Natural killer cell (primary cell): ENCODE data around the gene AP1M2. TPM values are rescaled to one million over a fixed set of nuclear protein-coding genes. Genes with fewer than 3 reads are reported as not detected.

Experiments used
- ATAC-seq, 3 donors: fragments of 150-1000 bp in 2 of 3; fragments of 200-7000 bp in 1 of 3; cut with Tn5 transposase; 1 replicate in 1 of 3; 2 replicates in 2 of 3; pipeline ENCODE4 v1.10.0; 2021; ENCODE audit warnings: mild to moderate bottlenecking in 2 of 3, moderate library complexity in 2 of 3
- DNase-seq, 2 donors: peaks; one replicate each; pipeline versions ENCODE4 v3.0.0 to v3.0.0-alpha.2; 2013 to 2021; ENCODE audit warnings: mixed read lengths in 1 of 2
- H3K27ac ChIP-seq: one replicate; pipeline ENCODE4 v1.5.1; 2013; ENCODE audit warnings: mild to moderate bottlenecking, low read length
- H3K27me3 ChIP-seq: one replicate; pipeline ENCODE4 v1.6.1; 2013; ENCODE audit warnings: low read length; ENCODE audit not compliant: control insufficient read depth, insufficient read depth
- H3K36me3 ChIP-seq: one replicate; pipeline ENCODE4 v1.6.1; 2013; ENCODE audit warnings: low read length; ENCODE audit not compliant: control insufficient read depth, insufficient read depth
- H3K4me1 ChIP-seq: one replicate; pipeline ENCODE4 v1.6.1; 2013; ENCODE audit warnings: low read length; ENCODE audit not compliant: control insufficient read depth, insufficient read depth
- H3K4me3 ChIP-seq: one replicate; pipeline ENCODE4 v1.5.1; 2013; ENCODE audit warnings: low read length
- H3K9me3 ChIP-seq: one replicate; pipeline ENCODE4 v1.6.1; 2013; ENCODE audit warnings: low read length; ENCODE audit not compliant: control insufficient read depth, insufficient read depth
- H3K27ac Mint-ChIP-seq, 2 donors: one replicate each; pipeline ENCODE4 v1.8.0; 2022; ENCODE audit warnings: mild to moderate bottlenecking in 2 of 2, mixed read lengths in 2 of 2, moderate library complexity in 1 of 2
- H3K27me3 Mint-ChIP-seq, 2 donors: one replicate each; pipeline ENCODE4 v1.8.0; 2022; ENCODE audit warnings: low read depth in 2 of 2, mixed read lengths in 2 of 2
- H3K36me3 Mint-ChIP-seq: one replicate; pipeline ENCODE4 v1.8.0; 2022; ENCODE audit warnings: mixed read lengths
- H3K4me1 Mint-ChIP-seq, 2 donors: one replicate each; pipeline ENCODE4 v1.8.0; 2022; ENCODE audit warnings: mixed read lengths in 2 of 2
- H3K4me3 Mint-ChIP-seq: one replicate; pipeline ENCODE4 v1.8.0; 2022; ENCODE audit warnings: mild to moderate bottlenecking, moderate library complexity, mixed read lengths
- H3K9me3 Mint-ChIP-seq, 2 donors: one replicate each; pipeline ENCODE4 v1.8.0; 2022; ENCODE audit warnings: mixed read lengths in 2 of 2
- WGBS: methylation state at CpG from one replicate; pipeline ENCODE4 v1.1.7; 2013; ENCODE audit warnings: missing lambda C conversion rate; ENCODE audit not compliant: insufficient coverage; 5-methylcytosine and 5-hydroxymethylcytosine counted together
- intact Hi-C: fragments of 100-400 bp; cut with micrococcal nuclease; formaldehyde crosslinking; loops from one replicate; pipeline ENCODE4 v1.14.2; 2022
- total RNA-seq, 4 donors: library from RNA; stranded (reverse); fragments of 120-200 nt in 1 of 4; gene quantifications; one replicate each; pipeline versions ENCODE4 v1.2.3 to v1.2.4, GENCODE V29; 2013 to 2022
- TF ChIP-seq, protein P1 (sequence below): fragments of 200-600 bp; IDR thresholded peaks from one replicate; pipeline ENCODE4 v1.8.0; 2022; ENCODE audit warnings: antibody characterized with exemption

The AP1M2 gene
- total RNA-seq, 3 donors from 2014 or later (not counting 1 experiment from before 2014, with no cell fraction given), result 1.3 TPM; not detected in 2

DNA sequence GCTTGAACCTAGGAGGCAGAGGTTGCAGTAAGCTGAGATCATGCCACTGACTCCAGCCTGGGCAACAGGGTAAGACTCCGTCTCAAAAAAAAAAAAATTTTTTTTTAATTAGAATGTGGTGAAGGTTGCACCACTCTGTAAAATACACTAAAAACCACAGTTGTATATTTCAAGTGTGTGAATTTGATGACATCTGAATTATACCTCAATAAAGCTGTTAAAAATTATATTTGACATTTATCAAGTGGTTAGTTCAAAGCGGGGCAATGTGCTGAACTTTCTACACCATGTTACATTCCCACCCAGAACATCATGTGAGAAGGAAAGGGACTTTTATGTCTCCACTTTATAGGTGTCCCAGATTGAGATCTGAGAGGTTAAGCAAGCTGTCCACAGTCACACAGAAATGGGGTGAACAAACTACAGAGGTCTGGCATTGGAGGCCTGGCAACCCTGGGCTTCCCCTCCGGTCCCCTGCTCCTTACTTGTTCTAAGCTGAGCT lies 63.9 kb downstream of the AP1M2 start:
- Histone ChIP-seq H3K4me3 (no peak overlapping the region), H3K27me3 (no peaks in the 10 kb centered on the region), H3K4me1 (peaks cover 65% of the 10 kb centered on the region), H3K36me3 (no peaks in the 10 kb centered on the region), H3K27ac (peak overlapping the region; percentile 92), H3K9me3 (no peaks in the 10 kb centered on the region)
- 36% methylated on average over 1 of the region's 3 CpGs for WGBS
- Mint-ChIP-seq H3K27ac (peak overlapping the region; percentile 86 to 91), H3K4me3 (peak overlapping the region; percentile 76), H3K27me3 (no peaks in the 10 kb centered on the region), H3K36me3 (no peaks in the 10 kb centered on the region), H3K9me3 (no peaks in the 10 kb centered on the region), H3K4me1 (peaks cover 41 to 42% of the 10 kb centered on the region in 2 donors)
- intact Hi-C loops, result loop anchor here (1.0 to 2.0 kb wide), 4 partner anchors 21 to 274 kb away; partner anchors contain the start of gene KRI1
- DNase-seq (peak; percentile 57 to 82), ATAC-seq (peak; percentile 65 to 88 (median 80))
- TF ChIP-seq, protein P1, sequence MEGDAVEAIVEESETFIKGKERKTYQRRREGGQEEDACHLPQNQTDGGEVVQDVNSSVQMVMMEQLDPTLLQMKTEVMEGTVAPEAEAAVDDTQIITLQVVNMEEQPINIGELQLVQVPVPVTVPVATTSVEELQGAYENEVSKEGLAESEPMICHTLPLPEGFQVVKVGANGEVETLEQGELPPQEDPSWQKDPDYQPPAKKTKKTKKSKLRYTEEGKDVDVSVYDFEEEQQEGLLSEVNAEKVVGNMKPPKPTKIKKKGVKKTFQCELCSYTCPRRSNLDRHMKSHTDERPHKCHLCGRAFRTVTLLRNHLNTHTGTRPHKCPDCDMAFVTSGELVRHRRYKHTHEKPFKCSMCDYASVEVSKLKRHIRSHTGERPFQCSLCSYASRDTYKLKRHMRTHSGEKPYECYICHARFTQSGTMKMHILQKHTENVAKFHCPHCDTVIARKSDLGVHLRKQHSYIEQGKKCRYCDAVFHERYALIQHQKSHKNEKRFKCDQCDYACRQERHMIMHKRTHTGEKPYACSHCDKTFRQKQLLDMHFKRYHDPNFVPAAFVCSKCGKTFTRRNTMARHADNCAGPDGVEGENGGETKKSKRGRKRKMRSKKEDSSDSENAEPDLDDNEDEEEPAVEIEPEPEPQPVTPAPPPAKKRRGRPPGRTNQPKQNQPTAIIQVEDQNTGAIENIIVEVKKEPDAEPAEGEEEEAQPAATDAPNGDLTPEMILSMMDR, result no peak

Other genes starting within 250 kb of the AP1M2 start
- 100 to 1,000 TPM; 189 to 224 (median 199) TPM for gene ICAM3, start 247.7 kb downstream of the AP1M2 start, total RNA-seq
- 100 to 1,000 TPM; 401 to 469 (median 454) TPM for gene TYK2, start 206.7 kb downstream of the AP1M2 start, total RNA-seq
- 100 to 1,000 TPM; 211 to 242 (median 223) TPM for gene CDC37, start 183.8 kb downstream of the AP1M2 start, total RNA-seq
- 10 to 100 TPM; 34.2 to 46.2 (median 44.9) TPM for gene PDE4A, start 166.8 kb downstream of the AP1M2 start, total RNA-seq
- gene KEAP1, start 84.0 kb downstream of the AP1M2 start, total RNA-seq, result 10 to 100 TPM; 28.1 to 39.4 (median 34.6) TPM
- 100 to 1,000 TPM; 307 to 433 (median 368) TPM for gene S1PR5, start 69.9 kb downstream of the AP1M2 start, total RNA-seq
- gene ATG4D, start 43.4 kb downstream of the AP1M2 start, total RNA-seq, result 100 to 1,000 TPM; 128 to 155 (median 138) TPM
- gene KRI1, start 21.3 kb downstream of the AP1M2 start, total RNA-seq, result 10 to 100 TPM; 36.6 to 53.0 (median 49.5) TPM
- gene CDKN2D, start 18.3 kb downstream of the AP1M2 start, total RNA-seq, result 100 to 1,000 TPM in 2 of 3 donors, 10 to 100 TPM in 1; 82.7 to 102 (median 101) TPM
- gene SLC44A2, start 38.2 kb upstream of the AP1M2 start, total RNA-seq, result 100 to 1,000 TPM; 231 to 306 (median 279) TPM
- gene ILF3, start 67.0 kb upstream of the AP1M2 start, total RNA-seq, result 100 to 1,000 TPM; 329 to 365 (median 332) TPM
- 10 to 100 TPM; 29.0 to 37.5 (median 29.9) TPM for gene QTRT1, start 114.1 kb upstream of the AP1M2 start, total RNA-seq
- gene DNM2, start 130.8 kb upstream of the AP1M2 start, total RNA-seq, result 100 to 1,000 TPM; 419 to 491 (median 428) TPM
- gene TMED1, start 248.9 kb upstream of the AP1M2 start, total RNA-seq, result 10 to 100 TPM; 20.5 to 27.8 (median 27.4) TPM